HFFc6 (cell line): Measurements from ENCODE around the gene GJB3. TPM values are rescaled to one million over a fixed set of nuclear protein-coding genes. Genes with fewer than 3 reads are reported as not detected.
A peak's percentile ranks its signal among the peaks of the same experiment; 100 is the strongest.

Source experiments
- DNase-seq: peaks from one replicate; pipeline ENCODE4 v3.0.0-alpha.2; 2018
- H3K27ac Mint-ChIP-seq: 2 replicates; pipeline ENCODE4 v1.8.0; 2020; ENCODE audit warnings: mild to moderate bottlenecking, mixed read lengths
- H3K27me3 Mint-ChIP-seq: 2 replicates; pipeline ENCODE4 v1.8.0; 2021; ENCODE audit warnings: mild to moderate bottlenecking, moderate library complexity, mixed read lengths; ENCODE audit not compliant: insufficient read depth
- H3K36me3 Mint-ChIP-seq: 2 replicates; pipeline ENCODE4 v1.8.0; 2021; ENCODE audit warnings: low read depth, mixed read lengths
- H3K4me1 Mint-ChIP-seq: 2 replicates; pipeline ENCODE4 v1.8.0; 2020; ENCODE audit warnings: low read depth, mixed read lengths
- H3K4me3 Mint-ChIP-seq: 2 replicates; pipeline ENCODE4 v1.8.0; 2020; ENCODE audit warnings: mild to moderate bottlenecking, moderate library complexity, mixed read lengths
- H3K9me3 Mint-ChIP-seq: 2 replicates; pipeline ENCODE4 v1.8.0; 2020; ENCODE audit warnings: mild to moderate bottlenecking, mixed read lengths
- total RNA-seq, 6 experiments: library from RNA; stranded (reverse); fragmentation: NEBNext Ultra II Directional; extraction: Animal tissue kit (Norgen Biotek cat#: 25700); gene quantifications; 2 replicates in 1 of 6; 3 replicates in 5 of 6; pipeline ENCODE4 v1.2.3, GENCODE V29; 2021
- TF ChIP-seq, protein P1 (sequence below): fragments of 200-600 bp; sonication (generic); IDR thresholded peaks from 2 replicates; pipeline ENCODE4 v1.5.0; 2021; ENCODE audit warnings: antibody characterized with exemption, mild to moderate bottlenecking

GJB3 gene
- total RNA-seq, 6 experiments from 2014 or later, result 0.12 to 0.14 TPM; not detected in 4

GRCh38 chr1:34742667-34743270 lies 38.2 kb upstream of the GJB3 start:
- H3K4me3 Mint-ChIP-seq, result no peak overlapping the region
- H3K9me3 Mint-ChIP-seq, result no peaks in the 10 kb centered on the region
- peak; percentile 51 for DNase-seq
- no peaks in the 10 kb centered on the region for H3K36me3 Mint-ChIP-seq
- no peak overlapping the region for H3K27ac Mint-ChIP-seq
- H3K4me1 Mint-ChIP-seq, result no peaks in the 10 kb centered on the region
- TF ChIP-seq, protein P1, sequence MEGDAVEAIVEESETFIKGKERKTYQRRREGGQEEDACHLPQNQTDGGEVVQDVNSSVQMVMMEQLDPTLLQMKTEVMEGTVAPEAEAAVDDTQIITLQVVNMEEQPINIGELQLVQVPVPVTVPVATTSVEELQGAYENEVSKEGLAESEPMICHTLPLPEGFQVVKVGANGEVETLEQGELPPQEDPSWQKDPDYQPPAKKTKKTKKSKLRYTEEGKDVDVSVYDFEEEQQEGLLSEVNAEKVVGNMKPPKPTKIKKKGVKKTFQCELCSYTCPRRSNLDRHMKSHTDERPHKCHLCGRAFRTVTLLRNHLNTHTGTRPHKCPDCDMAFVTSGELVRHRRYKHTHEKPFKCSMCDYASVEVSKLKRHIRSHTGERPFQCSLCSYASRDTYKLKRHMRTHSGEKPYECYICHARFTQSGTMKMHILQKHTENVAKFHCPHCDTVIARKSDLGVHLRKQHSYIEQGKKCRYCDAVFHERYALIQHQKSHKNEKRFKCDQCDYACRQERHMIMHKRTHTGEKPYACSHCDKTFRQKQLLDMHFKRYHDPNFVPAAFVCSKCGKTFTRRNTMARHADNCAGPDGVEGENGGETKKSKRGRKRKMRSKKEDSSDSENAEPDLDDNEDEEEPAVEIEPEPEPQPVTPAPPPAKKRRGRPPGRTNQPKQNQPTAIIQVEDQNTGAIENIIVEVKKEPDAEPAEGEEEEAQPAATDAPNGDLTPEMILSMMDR, result peak; percentile 96
- peaks cover 19% of the 10 kb centered on the region for H3K27me3 Mint-ChIP-seq

DNA sequence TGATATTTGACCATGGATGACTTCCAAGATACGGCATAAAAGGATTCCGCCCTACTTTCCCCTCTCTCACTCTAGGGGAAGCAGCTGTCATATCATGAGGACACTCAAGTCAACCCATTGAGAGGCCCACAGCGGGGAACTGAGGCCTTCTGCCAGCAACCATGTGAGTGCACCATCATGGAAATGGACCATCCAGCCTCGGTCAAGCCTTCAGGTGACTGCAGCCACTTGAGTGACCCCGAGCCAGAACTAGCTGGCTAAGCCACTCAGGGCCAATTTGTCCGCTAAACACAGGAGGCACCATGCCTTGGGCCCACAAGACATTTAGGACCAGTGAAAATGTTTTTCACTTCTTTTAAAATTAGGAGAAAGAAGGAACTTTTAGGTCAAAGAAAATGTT lies 37.2 kb upstream of the GJB3 start:
- H3K9me3 Mint-ChIP-seq, result no peaks in the 10 kb centered on the region
- DNase-seq, result no peak
- no peaks in the 10 kb centered on the region for H3K4me1 Mint-ChIP-seq
- no peak overlapping the region for H3K4me3 Mint-ChIP-seq
- H3K36me3 Mint-ChIP-seq, result no peaks in the 10 kb centered on the region
- peaks cover 22% of the 10 kb centered on the region for H3K27me3 Mint-ChIP-seq
- H3K27ac Mint-ChIP-seq, result no peak overlapping the region
- TF ChIP-seq, protein P1, result no peak

DNA sequence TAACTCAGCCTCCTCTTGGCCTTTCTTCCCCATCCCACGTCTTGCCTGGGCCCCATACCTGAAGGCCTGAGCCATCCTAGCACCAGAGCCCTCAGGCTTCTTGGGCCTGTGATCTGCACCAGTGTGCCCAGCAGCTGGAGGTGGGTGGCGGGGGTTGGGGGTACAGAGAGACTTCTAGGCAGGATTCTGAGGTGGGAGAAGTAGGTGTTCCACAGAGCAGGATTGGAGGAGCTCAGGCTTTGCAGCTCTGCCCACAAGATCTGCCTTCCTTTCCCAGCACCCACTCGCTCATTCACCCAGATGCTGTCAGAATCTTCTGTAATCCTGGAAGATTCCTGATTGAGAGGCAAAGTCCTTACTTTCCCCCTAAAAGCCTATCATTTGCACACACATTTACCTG lies 36.2 kb upstream of the GJB3 start:
- Mint-ChIP-seq H3K4me1 (no peaks in the 10 kb centered on the region), H3K27ac (no peak overlapping the region), H3K27me3 (peaks cover 23% of the 10 kb centered on the region), H3K9me3 (no peaks in the 10 kb centered on the region), H3K4me3 (no peak overlapping the region), H3K36me3 (no peaks in the 10 kb centered on the region)
- TF ChIP-seq, protein P1, result no peak
- no peak for DNase-seq

DNA sequence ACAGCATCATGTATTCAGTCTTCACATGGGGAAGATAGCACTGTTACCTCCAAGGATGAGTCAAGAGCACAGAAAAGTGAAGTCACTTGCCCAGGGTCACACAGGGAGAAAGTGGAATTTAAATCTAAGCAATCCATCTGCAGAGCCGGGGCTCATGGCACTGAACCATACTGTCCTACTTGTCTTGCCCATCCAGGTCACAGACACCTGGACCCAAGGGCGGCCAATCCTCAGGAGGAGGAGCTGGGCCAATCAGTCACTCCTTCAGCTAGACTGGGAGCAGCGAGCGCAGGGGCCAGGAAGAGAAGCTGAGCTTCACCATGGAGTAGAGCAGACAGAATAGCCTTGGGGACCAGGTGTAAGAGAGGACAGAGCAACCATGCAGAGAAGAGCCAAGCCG lies 35.3 kb upstream of the GJB3 start:
- TF ChIP-seq, protein P1, result no peak
- H3K27me3 Mint-ChIP-seq, result peaks cover 19% of the 10 kb centered on the region
- H3K36me3 Mint-ChIP-seq, result no peaks in the 10 kb centered on the region
- no peak for DNase-seq
- H3K4me3 Mint-ChIP-seq, result no peak overlapping the region
- H3K9me3 Mint-ChIP-seq, result no peaks in the 10 kb centered on the region
- H3K27ac Mint-ChIP-seq, result no peak overlapping the region
- 0 out of 2 replicates have a peak, but pooled peaks cover 3% of the 10 kb centered on the region for H3K4me1 Mint-ChIP-seq

DNA sequence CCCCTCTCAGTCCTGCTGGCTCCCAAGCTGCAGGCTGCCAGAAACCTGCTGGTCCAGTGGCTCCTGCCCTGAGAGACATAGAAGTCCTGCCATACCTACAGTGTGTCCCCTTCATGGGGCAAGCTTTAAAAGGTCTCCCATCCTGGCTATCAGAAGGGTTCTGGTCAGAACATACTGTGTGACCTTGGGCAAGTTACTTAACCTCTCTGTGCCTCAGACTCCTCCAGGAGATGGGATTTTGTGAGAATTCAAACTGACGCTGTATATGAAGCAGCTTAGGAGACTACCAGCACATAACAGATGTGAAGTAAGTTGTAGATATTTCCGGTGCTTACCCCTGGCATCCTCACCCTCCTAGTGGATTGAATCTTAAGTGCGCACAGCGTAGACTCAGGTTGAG lies 34.9 kb upstream of the GJB3 start:
- H3K27me3 Mint-ChIP-seq, result peaks cover 22% of the 10 kb centered on the region
- no peak overlapping the region for H3K4me3 Mint-ChIP-seq
- no peak for DNase-seq
- no peak overlapping the region for H3K27ac Mint-ChIP-seq
- 0 out of 2 replicates have a peak, but pooled peaks cover 6% of the 10 kb centered on the region for H3K4me1 Mint-ChIP-seq
- H3K36me3 Mint-ChIP-seq, result no peaks in the 10 kb centered on the region
- no peaks in the 10 kb centered on the region for H3K9me3 Mint-ChIP-seq
- TF ChIP-seq, protein P1, result no peak
